ENCODE measurements around the gene PC.
"Not testable (repeated sequence)": the region's sequence is repeated elsewhere in the genome, so short reads cannot be mapped to it uniquely, and the experiment has no call there.

The PC gene

DNA sequence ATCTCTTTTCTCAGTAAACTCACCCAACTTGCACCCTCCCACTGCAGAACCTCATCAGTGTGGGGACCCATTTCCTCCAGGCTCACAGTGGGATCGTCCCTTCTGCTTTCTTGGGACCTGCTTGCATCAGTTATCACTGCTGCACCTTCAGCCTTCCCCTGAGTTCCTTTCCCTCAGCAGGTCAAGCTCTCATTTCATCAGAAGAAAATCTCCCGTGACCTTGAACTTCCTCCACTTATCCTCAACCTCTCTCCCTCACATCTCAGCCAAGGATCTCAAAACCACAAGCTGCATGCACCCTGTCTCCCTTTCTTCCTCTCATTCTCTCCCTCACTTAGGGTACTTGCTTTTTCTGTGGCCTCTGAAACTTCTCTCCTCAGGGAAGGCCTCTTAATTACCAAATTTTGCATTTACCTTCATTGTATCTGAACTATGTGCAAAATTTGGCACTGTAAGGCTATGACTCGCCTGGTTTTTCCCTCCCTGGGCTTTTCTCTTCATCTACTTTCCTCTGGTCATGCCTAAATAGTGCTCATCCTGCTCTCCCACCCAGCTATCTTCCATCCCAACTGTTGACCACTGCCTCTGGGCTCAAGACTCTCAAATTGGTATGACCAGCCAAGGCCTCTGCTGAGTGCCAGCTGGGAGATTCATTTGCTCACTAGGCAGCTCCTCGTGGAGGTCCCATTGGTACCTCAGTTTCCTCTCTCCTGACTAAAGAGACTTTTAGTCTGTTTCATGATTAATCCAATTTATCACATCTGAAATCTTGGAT lies 117.7 kb downstream of the PC start:
- DNase-seq (ENCODE audit: low read depth), result no peak

DNA sequence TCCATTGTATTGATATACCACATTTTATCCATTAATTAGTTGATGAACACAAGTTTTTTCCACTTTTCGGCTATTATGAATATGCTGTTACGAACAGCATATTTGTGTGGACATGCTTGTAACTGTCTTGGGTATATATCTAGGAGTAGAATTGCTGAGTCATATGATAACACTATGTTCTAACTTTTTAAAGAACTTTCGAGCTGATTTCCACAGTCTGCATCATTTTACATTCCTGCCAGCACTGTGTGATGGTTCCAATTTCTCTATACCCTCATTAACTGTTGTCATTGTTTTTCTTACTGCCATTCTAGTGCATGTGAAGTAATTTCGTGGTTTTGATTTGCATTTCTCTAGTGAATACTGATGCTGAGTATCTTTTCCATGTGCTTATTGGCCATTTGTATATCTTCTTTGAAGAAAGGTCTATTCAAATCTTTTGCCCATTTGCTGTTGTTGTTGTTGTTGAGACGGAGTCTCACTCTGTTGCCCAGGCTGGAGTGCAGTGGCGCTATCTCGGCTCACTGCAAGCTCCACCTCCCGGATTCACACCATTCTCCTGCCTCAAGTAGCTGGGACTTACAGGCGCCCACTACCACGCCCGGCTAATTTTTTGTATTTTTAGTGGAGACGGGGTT lies 122.3 kb downstream of the PC start:
- no peak for DNase-seq (ENCODE audit: low read depth)

GRCh38 chr11:66834943-66835342 lies 123.2 kb downstream of the PC start:
- no peak for DNase-seq (ENCODE audit: low read depth)

GRCh38 chr11:66834539-66834845 lies 123.7 kb downstream of the PC start:
- no peak for DNase-seq (ENCODE audit: low read depth)

DNA sequence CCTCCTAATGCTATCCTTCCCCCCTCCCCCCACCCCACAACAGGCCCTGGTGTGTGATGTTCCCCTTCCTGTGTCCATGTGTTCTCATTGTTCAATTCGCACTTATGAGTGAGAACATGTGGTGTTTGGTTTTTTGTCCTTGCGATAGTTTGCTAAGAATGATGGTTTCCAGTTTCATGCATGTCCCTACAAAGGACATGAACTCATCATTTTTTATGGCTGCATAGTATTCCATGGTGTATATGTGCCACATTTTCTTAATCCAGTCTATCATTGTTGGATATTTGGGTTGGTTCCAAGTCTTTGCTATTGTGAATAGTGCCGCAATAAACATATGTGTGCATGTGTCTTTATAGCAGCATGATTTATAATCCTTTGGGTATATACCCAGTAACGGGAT lies 133.6 kb downstream of the PC start:
- not testable (repeated sequence) for DNase-seq (ENCODE audit: low read depth)

DNA sequence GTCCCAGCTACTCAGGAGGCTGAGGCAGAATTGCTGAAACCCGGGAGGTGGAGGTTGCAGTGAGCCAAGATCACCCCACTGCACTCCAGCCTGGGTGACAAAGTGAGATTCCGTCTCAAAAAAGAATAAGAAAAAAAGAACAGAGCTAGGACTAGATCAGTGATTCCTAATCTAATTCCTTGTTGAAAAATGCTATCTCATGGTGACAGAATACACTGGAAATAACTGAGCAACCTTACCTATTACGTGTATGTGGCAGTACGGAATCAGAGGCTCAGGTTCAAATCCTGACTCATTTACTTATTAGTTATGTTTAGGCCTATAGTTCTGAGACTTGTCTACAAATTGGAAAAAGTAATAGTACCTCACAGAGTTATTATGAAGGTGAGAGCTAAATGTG lies 134.5 kb downstream of the PC start:
- DNase-seq (ENCODE audit: low read depth), result no peak

- DNase-seq (ENCODE audit: low read depth), result no peak
These were observed 137.3 kb downstream of the PC start for GRCh38 chr11:66820901-66821300.

DNA sequence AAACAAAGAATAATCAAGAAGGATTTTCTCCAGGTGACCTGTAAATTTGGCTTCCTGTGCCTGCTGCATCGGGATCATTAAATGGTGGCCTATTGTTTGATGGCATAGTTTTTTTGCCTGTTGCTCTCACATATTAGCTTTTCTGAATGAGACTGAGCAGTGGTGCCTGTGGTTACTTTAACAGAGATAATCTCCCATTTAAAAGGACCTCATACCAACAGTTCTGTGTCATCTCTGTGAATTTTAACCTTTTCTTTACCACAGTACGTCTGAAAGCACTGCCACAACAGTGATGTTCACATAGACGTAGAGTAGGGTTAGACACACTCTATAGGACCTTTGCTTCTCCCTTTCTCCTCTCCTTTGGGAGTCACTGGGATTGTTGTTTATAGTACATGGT lies 137.8 kb downstream of the PC start:
- DNase-seq (ENCODE audit: low read depth), result no peak

DNA sequence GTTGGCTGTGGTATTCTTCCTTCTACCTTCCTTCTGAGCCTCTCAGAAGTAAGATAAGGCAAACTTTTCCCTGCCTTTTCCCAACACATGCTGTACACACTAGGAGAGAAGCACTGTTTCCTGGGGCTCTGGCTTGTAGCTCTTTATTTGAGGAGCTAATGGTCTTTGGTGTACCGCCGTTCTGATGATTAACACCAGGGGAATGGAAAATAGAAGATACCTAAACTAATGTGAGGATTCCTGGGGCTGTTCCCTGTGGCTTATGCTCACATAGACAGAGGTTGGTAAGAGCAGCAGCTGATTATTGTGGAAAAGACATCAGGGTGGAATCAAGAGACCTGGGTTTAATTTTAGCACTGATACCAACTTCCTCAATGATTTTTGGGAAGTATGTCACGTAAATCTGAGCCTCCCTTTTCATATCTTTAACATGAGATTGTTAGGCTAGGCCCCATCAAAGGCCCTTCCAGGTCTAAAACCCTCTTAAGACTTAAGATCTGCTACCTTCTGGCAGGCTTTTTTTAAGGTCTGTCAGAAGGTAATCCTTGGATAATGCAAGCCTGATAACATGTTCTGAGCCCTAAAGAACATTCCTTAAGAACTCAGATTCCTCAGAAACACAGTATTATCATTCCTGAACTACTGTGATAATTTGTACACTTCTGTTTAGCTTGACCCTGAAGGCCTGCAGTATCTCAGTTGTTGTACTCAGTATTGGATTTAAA lies 139.8 kb downstream of the PC start:
- DNase-seq (ENCODE audit: low read depth), result no peak

DNA sequence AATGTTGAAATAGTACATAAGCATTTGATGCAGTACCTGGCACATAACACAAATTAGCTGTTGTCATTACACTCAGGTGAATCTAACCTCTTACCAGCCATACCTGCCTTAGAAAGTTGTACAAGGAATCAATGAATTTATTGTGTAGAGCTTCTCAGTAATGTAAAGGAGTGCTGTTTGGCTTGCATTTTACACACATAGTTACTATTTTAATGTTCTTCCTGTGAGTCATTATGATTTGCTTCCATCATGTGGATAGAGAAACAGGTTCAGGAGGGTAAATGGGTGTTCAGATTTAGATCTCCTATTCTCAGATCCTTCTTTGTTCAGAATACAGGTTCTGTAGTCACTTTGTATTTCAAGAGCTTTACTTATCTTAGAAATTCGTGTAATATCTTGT lies 142.5 kb downstream of the PC start:
- no peak for DNase-seq (ENCODE audit: low read depth)

GRCh38 chr11:66814678-66815077 lies 143.5 kb downstream of the PC start:
- no peak for DNase-seq (ENCODE audit: low read depth)

DNA sequence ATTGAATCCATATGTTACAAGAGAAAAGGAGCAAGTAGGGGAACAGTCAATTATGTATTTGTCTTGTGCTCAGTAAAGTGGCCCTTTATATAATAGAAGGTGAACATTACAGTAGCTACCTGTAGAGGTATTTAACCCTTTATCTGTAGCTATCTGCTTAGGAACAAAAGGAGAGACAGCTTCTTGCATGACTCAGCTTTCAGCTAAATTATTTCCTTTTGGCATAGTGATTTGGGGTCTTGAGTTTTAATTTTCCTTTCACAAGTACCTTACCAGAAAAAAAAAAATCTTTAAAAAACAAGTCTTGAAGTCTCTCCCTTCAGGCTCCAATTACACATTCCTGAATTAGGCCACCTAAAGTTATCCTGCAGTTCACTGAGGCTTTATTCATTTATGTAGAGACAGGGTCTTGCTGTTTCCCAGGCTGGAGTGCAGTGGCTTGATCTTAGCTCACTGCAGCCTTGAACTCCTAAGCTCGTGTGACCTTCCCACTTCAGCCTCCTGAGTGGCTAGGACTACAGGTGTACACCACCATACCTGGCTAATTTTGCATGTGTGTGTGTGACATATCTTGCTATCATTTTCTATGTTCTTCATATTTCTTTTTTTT lies 147.5 kb downstream of the PC start:
- DNase-seq (ENCODE audit: low read depth), result no peak

GRCh38 chr11:66809592-66809991 lies 148.6 kb downstream of the PC start:
- DNase-seq (ENCODE audit: low read depth), result no peak

GRCh38 chr11:66800720-66801428 lies 157.3 kb downstream of the PC start:
- no peak for DNase-seq (ENCODE audit: low read depth)

DNA sequence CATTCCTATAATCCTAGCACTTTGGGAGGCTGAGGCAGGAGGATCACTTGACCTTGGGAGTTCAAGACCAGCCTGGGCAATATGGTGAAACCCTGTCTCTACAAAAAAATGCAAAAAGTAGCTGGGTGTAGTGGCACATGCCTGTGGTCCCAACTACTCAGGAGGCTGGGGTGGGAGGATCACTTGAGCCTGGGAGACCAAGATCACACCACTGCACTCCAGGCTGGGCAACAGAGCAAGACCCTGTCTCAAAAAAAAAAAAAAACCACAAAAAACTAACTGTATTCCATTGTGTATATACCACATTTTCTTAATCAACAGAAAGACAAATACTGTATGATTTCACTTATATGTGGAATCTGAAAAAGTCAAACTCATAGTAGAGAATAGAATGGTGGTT lies 158.4 kb downstream of the PC start:
- DNase-seq (ENCODE audit: low read depth), result not testable (repeated sequence)
